ENCODE results near the gene EFCAB5.
A peak's percentile ranks its signal among the peaks of the same experiment; 100 is the strongest.
"Not testable (repeated sequence)": the region's sequence is repeated elsewhere in the genome, so short reads cannot be mapped to it uniquely, and the experiment has no call there.

EFCAB5 gene

GRCh38 chr17:30133197-30133596 lies 191.8 kb downstream of the EFCAB5 start:
- TF ChIP-seq, protein P1, sequence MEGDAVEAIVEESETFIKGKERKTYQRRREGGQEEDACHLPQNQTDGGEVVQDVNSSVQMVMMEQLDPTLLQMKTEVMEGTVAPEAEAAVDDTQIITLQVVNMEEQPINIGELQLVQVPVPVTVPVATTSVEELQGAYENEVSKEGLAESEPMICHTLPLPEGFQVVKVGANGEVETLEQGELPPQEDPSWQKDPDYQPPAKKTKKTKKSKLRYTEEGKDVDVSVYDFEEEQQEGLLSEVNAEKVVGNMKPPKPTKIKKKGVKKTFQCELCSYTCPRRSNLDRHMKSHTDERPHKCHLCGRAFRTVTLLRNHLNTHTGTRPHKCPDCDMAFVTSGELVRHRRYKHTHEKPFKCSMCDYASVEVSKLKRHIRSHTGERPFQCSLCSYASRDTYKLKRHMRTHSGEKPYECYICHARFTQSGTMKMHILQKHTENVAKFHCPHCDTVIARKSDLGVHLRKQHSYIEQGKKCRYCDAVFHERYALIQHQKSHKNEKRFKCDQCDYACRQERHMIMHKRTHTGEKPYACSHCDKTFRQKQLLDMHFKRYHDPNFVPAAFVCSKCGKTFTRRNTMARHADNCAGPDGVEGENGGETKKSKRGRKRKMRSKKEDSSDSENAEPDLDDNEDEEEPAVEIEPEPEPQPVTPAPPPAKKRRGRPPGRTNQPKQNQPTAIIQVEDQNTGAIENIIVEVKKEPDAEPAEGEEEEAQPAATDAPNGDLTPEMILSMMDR (IDR thresholded peaks at IDR 0.05; ENCODE audit: control insufficient read depth, extremely low read depth, insufficient read depth), result no peak
- H3K4me3 ChIP-seq (ENCODE audit: low read depth, low read length), result no peak overlapping the region
- no peak for DNase-seq (ENCODE audit: low read depth)

GRCh38 chr17:30134551-30134950 lies 193.1 kb downstream of the EFCAB5 start:
- no peak overlapping the region for H3K4me3 ChIP-seq (ENCODE audit: low read depth, low read length)
- no peak for DNase-seq (ENCODE audit: low read depth)
- TF ChIP-seq, protein P1 (IDR thresholded peaks at IDR 0.05; ENCODE audit: control insufficient read depth, extremely low read depth, insufficient read depth), result no peak

DNA sequence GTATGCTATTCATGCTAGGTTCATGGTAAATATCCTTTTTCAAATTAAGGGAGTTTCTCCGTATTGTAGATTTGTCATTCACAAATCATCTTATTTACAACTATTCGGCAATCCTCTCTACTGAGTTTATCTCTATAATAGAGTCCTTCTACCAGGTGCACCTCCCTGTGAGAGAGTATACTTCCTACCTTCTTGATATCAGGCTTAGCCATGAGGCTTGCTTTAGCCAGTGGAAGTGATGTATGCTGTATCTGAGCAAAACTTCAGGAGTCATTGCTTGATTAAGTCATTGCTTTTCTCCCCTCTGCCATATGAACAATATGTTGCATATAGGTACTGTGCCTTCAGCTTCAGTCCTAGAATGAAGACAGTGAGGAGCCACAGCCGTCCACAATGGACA lies 195.7 kb downstream of the EFCAB5 start:
- DNase-seq (ENCODE audit: low read depth), result no peak
- TF ChIP-seq, protein P1 (IDR thresholded peaks at IDR 0.05; ENCODE audit: control insufficient read depth, extremely low read depth, insufficient read depth), result no peak
- H3K4me3 ChIP-seq (ENCODE audit: low read depth, low read length), result no peak overlapping the region

GRCh38 chr17:30147860-30148259 lies 206.4 kb downstream of the EFCAB5 start:
- DNase-seq (ENCODE audit: low read depth), result not testable (repeated sequence)

GRCh38 chr17:30148376-30148775 lies 206.9 kb downstream of the EFCAB5 start:
- TF ChIP-seq, protein P1 (IDR thresholded peaks at IDR 0.05; ENCODE audit: control insufficient read depth, extremely low read depth, insufficient read depth), result no peak
- DNase-seq (ENCODE audit: low read depth), result no peak
- no peak overlapping the region for H3K4me3 ChIP-seq (ENCODE audit: low read depth, low read length)

More at GRCh38 chr17:30147860-30148259, 206.4 kb downstream of the EFCAB5 start:
- not testable (repeated sequence) for H3K4me3 ChIP-seq (ENCODE audit: low read depth, low read length)

GRCh38 chr17:30151471-30151870 lies 210.0 kb downstream of the EFCAB5 start:
- TF ChIP-seq, protein P1 (IDR thresholded peaks at IDR 0.05; ENCODE audit: control insufficient read depth, extremely low read depth, insufficient read depth), result no peak
- H3K4me3 ChIP-seq (ENCODE audit: low read depth, low read length), result no peak overlapping the region
- DNase-seq (ENCODE audit: low read depth), result no peak

GRCh38 chr17:30153463-30153862 lies 212.0 kb downstream of the EFCAB5 start:
- TF ChIP-seq, protein P1 (IDR thresholded peaks at IDR 0.05; ENCODE audit: control insufficient read depth, extremely low read depth, insufficient read depth), result no peak
- H3K4me3 ChIP-seq (ENCODE audit: low read depth, low read length), result no peak overlapping the region
- peak; percentile 21 for DNase-seq (ENCODE audit: low read depth)

All from LNCaP clone FGC (cell line).